ENCODE measurements around the gene CD7.

DNA sequence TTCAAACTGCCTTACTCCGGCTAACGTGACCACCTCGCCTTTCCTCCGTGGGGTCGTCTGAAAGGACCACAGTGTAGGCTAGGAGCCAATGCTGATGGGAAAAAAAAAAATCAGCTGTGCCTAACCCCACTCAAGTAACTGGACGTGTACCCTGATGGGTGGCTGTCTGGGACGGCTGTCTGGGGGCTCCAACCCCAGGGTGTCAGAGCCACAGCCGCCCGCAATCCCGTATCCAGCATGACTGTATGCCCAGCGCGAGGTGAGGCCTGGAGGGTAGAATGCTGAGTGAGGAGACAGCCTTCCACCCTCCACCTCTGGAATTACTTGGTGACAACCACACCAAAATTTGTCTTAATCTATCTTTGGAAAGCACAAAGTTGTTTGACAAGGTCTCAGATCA lies 46.8 kb downstream of the CD7 start:
- TF ChIP-seq, protein P1, sequence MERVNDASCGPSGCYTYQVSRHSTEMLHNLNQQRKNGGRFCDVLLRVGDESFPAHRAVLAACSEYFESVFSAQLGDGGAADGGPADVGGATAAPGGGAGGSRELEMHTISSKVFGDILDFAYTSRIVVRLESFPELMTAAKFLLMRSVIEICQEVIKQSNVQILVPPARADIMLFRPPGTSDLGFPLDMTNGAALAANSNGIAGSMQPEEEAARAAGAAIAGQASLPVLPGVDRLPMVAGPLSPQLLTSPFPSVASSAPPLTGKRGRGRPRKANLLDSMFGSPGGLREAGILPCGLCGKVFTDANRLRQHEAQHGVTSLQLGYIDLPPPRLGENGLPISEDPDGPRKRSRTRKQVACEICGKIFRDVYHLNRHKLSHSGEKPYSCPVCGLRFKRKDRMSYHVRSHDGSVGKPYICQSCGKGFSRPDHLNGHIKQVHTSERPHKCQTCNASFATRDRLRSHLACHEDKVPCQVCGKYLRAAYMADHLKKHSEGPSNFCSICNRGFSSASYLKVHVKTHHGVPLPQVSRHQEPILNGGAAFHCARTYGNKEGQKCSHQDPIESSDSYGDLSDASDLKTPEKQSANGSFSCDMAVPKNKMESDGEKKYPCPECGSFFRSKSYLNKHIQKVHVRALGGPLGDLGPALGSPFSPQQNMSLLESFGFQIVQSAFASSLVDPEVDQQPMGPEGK (CRISPR knock-in tag; IDR thresholded peaks at IDR 0.05; ENCODE audit: borderline replicate concordance) = no peak
- TF ChIP-seq RARB (CRISPR knock-in tag; IDR thresholded peaks at IDR 0.05) = no peak
